CD4-positive, alpha-beta T cell (primary cell): ENCODE results near the gene SGCB. TPM values are rescaled to one million over a fixed set of nuclear protein-coding genes. Genes with fewer than 3 reads are reported as not detected.

Source experiments
- ATAC-seq: fragments of 200-7000 bp; cut with Tn5 transposase; one replicate; pipeline ENCODE4 v1.10.0; 2022; ENCODE audit warnings: mild to moderate bottlenecking; ENCODE audit not compliant: poor library complexity
- CTCF ChIA-PET: fragments of 350-600 bp; sonication (Branson Sonifier 250); formaldehyde crosslinking; loops from one replicate; lab custom pipeline; 2021; ENCODE audit warnings: antibody characterized with exemption, inconsistent platforms; lab: Charles Lee
- POLR2A ChIA-PET: fragments of 350-600 bp; sonication (Branson Sonifier 250); formaldehyde crosslinking; loops from one replicate; lab custom pipeline; 2021; ENCODE audit warnings: antibody characterized with exemption, inconsistent platforms; lab: Charles Lee
- DNase-seq, 14 experiments: peaks; one replicate each; pipeline ENCODE4 v3.0.0-alpha.2; 2013 to 2020; ENCODE audit warnings: mixed read lengths in 2 of 14
- H3K27ac ChIP-seq, 2 donors: one replicate each; pipeline versions ENCODE4 v1.5.1 to v1.7.0; 2013; ENCODE audit warnings: low read length in 2 of 2, low read depth in 1 of 2, mild to moderate bottlenecking in 1 of 2
- H3K27me3 ChIP-seq, 2 experiments: 1 replicate in 1 of 2; 2 replicates in 1 of 2; pipeline versions ENCODE4 v1.6.1 to v1.7.0; 2013; ENCODE audit warnings: low read length in 2 of 2, control low read depth in 1 of 2, mild to moderate bottlenecking in 1 of 2, moderate library complexity in 1 of 2; ENCODE audit not compliant: insufficient read depth in 2 of 2, control insufficient read depth in 1 of 2
- H3K36me3 ChIP-seq: one replicate; pipeline ENCODE4 v1.6.1; 2013; ENCODE audit warnings: low read length, control low read depth; ENCODE audit not compliant: insufficient read depth
- H3K4me1 ChIP-seq: one replicate; pipeline ENCODE4 v1.6.1; 2013; ENCODE audit warnings: low read length, control low read depth; ENCODE audit not compliant: insufficient read depth
- H3K4me3 ChIP-seq: one replicate; pipeline ENCODE4 v1.5.1; 2013; ENCODE audit warnings: mild to moderate bottlenecking, low read length, moderate library complexity
- H3K9me3 ChIP-seq, 2 experiments: 1 replicate in 1 of 2; 2 replicates in 1 of 2; pipeline versions ENCODE4 v1.6.1 to v1.7.0; 2013; ENCODE audit warnings: low read length in 2 of 2, mild to moderate bottlenecking in 2 of 2, control low read depth in 1 of 2, moderate library complexity in 1 of 2; ENCODE audit not compliant: control insufficient read depth in 1 of 2, insufficient read depth in 1 of 2
- H3K27ac Mint-ChIP-seq: one replicate; pipeline ENCODE4 v1.8.0; 2020; ENCODE audit warnings: mixed read lengths
- H3K27me3 Mint-ChIP-seq: one replicate; pipeline ENCODE4 v1.8.0; 2021; ENCODE audit warnings: mixed read lengths
- H3K36me3 Mint-ChIP-seq: one replicate; pipeline ENCODE4 v1.8.0; 2021; ENCODE audit warnings: low read depth, mixed read lengths
- H3K4me1 Mint-ChIP-seq: one replicate; pipeline ENCODE4 v1.8.0; 2021; ENCODE audit warnings: low read depth, mixed read lengths
- H3K4me3 Mint-ChIP-seq: one replicate; pipeline ENCODE4 v1.8.0; 2020; ENCODE audit warnings: mild to moderate bottlenecking, mixed read lengths
- H3K9me3 Mint-ChIP-seq: one replicate; pipeline ENCODE4 v1.8.0; 2020; ENCODE audit warnings: mixed read lengths
- CTCF ChIP-seq: fragments of 200-600 bp; IDR thresholded peaks from one replicate; pipeline ENCODE4 v1.8.0; 2022; ENCODE audit warnings: antibody characterized with exemption, mild to moderate bottlenecking
- intact Hi-C, 2 experiments: fragments of 100-400 bp; cut with DNase I in 1 of 2; cut with micrococcal nuclease in 1 of 2; formaldehyde crosslinking; loops; one replicate each; pipeline versions ENCODE4 v1.15.1 to v1.9.0; 2023 to 2025; cut with DNase I, micrococcal nuclease
- total RNA-seq, 174 experiments: library from RNA in 2 of 174; stranded (reverse) in 2 of 174; gene quantifications; one replicate each; pipeline ENCODE4 v1.2.3 and lab custom pipeline; 2021 to 2026

The SGCB gene
- total RNA-seq, 2 experiments from 2014 or later: 3.8 to 4.1 TPM

- H3K36me3 Mint-ChIP-seq: no peaks in the 10 kb centered on the region
- ATAC-seq (no peak), DNase-seq (no peak)
- Histone ChIP-seq H3K9me3 (no peaks in the 10 kb centered on the region), H3K4me3 (no peak overlapping the region), H3K27ac (no peak overlapping the region), H3K36me3 (no peaks in the 10 kb centered on the region), H3K4me1 (no peaks in the 10 kb centered on the region), H3K27me3 (no peaks in the 10 kb centered on the region)
- CTCF ChIA-PET: no interaction called here
- POLR2A ChIA-PET: no interaction called here
- H3K4me1 Mint-ChIP-seq: no peaks in the 10 kb centered on the region
- intact Hi-C loops: loop anchor here in 1 of 2 experiments (10.0 kb wide), 1 partner anchor 60 kb away; no protein-coding TSS in a partner anchor
- H3K4me3 Mint-ChIP-seq: no peak overlapping the region
- H3K9me3 Mint-ChIP-seq: no peaks in the 10 kb centered on the region
- no peaks in the 10 kb centered on the region for H3K27me3 Mint-ChIP-seq
- no peak overlapping the region for H3K27ac Mint-ChIP-seq
- TF ChIP-seq CTCF: no peak
Measured at GRCh38 chr4:52004414-52004813, 33.7 kb downstream of the SGCB start.

DNA sequence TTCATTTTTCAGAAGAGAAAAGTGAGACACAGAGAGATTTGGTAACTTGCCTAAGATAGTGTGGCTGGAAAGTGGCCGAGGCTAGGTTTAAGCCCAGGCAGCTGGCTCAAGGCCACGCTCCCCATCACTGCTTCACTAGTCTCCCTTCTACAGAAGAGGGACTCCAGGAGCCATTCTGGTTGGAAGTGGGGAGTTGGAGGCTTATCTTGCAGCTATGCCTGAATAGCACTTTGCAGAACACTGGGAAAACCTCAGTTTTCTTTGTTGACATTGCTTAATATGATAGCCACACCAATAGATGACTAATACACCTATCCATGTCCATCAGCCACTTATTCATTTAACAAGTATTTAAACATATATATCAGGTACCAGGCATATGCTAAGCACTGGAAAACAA lies 36.5 kb downstream of the SGCB start:
- intact Hi-C loops: loop anchor here in 1 of 2 experiments (10.0 kb wide), 1 partner anchor 63 kb away; no protein-coding TSS in a partner anchor
- POLR2A ChIA-PET: no interaction called here
- Mint-ChIP-seq H3K27ac (no peak overlapping the region), H3K4me1 (no peaks in the 10 kb centered on the region), H3K27me3 (no peaks in the 10 kb centered on the region), H3K36me3 (no peaks in the 10 kb centered on the region), H3K9me3 (no peaks in the 10 kb centered on the region), H3K4me3 (no peak overlapping the region)
- ATAC-seq: no peak
- Histone ChIP-seq H3K4me3 (no peak overlapping the region), H3K9me3 (no peaks in the 10 kb centered on the region), H3K27me3 (no peaks in the 10 kb centered on the region), H3K36me3 (no peaks in the 10 kb centered on the region), H3K4me1 (no peaks in the 10 kb centered on the region), H3K27ac (no peak overlapping the region)
- CTCF ChIA-PET: no interaction called here
- TF ChIP-seq CTCF: no peak
- no peak for DNase-seq

GRCh38 chr4:51999250-51999649 lies 38.8 kb downstream of the SGCB start:
- no peak for ATAC-seq
- peaks cover 1% of the 10 kb centered on the region for H3K27me3 Mint-ChIP-seq
- POLR2A ChIA-PET: interaction anchor here (0.5 kb wide), 1 partner anchor 87 kb away, joined by 4 read pairs; no protein-coding TSS in a partner anchor

More at GRCh38 chr4:51999250-51999649, 38.8 kb downstream of the SGCB start:
- H3K36me3 Mint-ChIP-seq: no peaks in the 10 kb centered on the region
- no peak overlapping the region for H3K4me3 Mint-ChIP-seq
- CTCF ChIA-PET: no interaction called here
- H3K27me3 ChIP-seq: no peaks in the 10 kb centered on the region
- no peak overlapping the region for H3K27ac Mint-ChIP-seq
- no peak overlapping the region for H3K4me3 ChIP-seq
- no peak overlapping the region for H3K27ac ChIP-seq
- DNase-seq: no peak
- H3K4me1 Mint-ChIP-seq: no peaks in the 10 kb centered on the region
- no peaks in the 10 kb centered on the region for H3K4me1 ChIP-seq
- H3K36me3 ChIP-seq: no peaks in the 10 kb centered on the region
- H3K9me3 Mint-ChIP-seq: no peaks in the 10 kb centered on the region
- intact Hi-C loops: loop anchor here in 1 of 2 experiments (10.0 kb wide), 1 partner anchor 66 kb away; no protein-coding TSS in a partner anchor
- peaks cover 0 to 9% of the 10 kb centered on the region in 2 experiments for H3K9me3 ChIP-seq
- no peak for TF ChIP-seq CTCF
